Measurements from ENCODE around the gene MCC.
"Not testable (repeated sequence)": the region's sequence is repeated elsewhere in the genome, so short reads cannot be mapped to it uniquely, and the experiment has no call there.

Gene MCC

DNA sequence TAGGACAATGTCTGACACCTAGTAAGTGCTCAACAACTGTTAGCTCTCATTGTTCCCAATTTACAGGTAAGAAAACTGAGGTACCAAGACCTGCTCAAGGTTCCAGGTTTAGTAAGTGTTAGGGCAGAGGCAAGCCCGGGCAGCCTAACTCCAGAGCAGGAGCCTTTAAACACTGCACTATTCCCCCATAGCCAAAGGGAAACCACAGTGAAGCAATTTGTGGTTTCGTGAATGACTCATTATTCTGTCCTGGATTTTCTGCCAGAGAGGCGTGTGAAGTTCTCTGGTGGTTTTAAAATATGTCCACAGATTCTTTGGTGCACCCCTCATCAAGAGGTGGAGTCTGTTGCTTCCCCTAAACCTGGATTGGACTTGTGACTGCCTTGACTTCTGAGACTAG lies 1.0 kb upstream of the MCC start:
- no peak for DNase-seq

DNA sequence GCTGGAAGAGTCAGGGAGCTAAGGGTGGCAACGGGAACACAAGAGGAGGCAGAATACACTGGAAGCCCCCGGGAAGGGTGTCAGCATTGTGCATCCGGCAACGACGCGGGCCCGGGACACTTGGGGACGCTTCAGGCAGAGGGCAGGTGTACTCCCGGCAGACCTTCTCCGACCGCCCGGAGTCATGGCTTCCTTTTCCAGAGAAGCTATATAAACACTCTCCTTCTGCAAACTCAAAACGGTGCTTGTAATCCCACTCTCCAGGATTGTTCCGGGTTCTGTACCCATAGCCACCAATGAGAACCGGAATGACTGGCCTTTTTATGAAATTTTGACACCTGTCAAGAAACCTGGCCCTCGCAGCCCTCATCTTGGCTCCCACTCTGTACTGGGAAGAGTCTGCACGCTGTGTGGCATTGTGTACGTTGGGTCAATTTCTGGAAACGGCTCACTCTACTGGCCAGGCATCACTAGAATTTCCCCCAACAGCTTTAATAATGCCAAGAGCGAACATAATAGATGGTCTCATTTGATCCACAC lies 462 bp upstream of the MCC start:
- no peak for DNase-seq

DNA sequence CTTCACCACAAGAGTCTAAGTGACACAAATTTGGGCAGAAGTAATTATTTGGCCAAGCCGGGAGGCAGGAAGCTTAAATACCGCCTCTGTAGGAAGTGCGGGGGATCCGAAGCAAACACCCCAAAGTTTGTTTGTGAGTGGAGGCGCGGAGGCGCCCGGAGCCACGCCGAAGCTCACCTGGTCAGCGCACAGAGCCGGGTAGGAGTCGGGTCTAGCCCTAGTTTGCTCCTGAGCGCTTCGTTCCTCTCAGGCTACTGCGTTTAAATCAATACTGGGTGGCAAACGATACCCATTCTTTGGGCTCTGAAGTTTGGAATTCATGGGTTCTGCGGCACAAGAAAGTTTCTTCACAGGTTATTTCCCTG lies 855 bp downstream of the MCC start:
- DNase-seq, result no peak

DNA sequence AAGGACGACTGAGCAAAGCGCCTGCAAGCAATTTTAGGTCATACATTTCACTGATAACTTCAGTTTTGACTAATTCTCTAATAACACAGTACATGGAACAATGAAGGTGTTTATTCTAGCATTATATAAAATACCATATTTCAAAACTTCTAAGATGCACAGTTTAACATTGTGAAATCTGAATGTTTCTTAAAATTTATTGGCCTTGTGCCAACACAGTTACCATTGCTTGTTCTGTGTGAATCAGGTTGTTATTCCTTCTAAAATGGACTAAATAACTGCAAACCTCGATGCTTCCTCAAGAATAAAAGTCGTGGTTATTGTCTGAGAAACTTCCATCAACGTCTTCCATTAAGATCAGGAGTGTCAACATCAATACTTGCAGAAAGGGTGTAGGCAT lies 8.0 kb downstream of the MCC start:
- DNase-seq, result no peak

DNA sequence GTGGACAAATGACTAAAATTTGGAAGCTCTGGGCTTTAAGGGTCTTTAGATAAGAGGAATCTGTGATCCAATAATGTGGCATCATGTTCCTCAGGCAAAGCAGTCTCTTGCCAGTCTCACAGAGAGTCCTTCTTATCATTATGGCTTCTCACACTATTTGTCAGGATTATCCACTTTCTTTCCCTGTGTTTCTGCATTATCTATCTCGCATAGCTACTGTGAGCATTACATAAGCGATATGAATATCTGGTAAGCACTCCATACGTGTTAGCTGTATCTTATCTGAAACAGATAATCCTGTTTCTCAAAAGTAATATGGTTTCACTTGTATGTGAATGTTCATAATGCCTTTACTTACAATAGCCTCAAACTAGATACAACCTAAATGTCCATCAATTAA lies 9.6 kb downstream of the MCC start:
- DNase-seq, result no peak

DNA sequence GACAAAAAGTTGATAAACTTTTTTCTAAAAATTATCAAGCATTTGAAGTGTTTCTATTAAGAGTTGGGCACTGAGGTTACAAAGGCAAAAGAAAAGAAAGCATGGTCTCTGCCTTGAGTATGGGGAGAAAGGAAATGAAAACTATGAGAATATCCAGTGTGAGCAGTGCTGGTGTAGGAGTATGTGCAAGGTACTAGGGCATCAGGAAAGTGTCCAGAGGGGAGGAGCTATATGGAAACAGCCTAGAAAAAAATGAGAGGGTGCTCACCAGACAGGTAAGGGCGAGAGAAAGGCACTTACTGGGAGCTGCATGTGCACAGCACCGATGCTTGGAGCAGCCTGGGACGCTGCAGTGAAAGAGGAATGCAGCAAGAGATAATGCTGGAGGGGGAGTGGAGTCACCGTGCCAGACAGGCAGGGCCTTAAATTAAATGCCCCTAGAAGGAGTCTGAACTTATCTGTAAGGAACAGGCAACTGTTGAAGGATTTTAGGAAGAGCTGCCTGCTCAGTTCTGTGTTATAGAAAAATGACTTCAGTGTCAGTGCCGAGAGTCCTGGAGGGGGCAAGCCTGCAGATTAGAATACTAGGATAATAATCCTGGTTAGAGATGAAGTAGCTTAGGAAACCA lies 14.0 kb downstream of the MCC start:
- DNase-seq, result no peak

DNA sequence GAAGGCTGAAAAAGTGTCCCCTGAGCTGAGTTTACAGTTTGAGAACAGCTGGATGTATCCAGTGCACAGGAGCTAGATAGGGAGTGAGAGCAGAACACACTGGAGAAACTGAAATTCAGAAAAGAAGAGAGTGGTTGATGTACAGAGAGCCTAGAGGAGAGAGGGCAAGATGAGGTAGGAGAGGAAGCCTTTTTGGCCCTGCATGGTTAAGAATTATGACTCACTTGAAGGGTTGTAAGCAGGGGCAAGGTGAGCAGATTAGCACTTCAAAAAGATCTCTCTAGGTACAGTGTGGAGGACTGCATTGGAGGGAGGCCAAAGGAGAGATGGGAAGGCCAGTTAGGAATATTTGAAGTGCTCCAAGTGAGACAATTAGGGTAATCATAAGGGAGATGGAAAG lies 25.2 kb downstream of the MCC start:
- no peak for DNase-seq

DNA sequence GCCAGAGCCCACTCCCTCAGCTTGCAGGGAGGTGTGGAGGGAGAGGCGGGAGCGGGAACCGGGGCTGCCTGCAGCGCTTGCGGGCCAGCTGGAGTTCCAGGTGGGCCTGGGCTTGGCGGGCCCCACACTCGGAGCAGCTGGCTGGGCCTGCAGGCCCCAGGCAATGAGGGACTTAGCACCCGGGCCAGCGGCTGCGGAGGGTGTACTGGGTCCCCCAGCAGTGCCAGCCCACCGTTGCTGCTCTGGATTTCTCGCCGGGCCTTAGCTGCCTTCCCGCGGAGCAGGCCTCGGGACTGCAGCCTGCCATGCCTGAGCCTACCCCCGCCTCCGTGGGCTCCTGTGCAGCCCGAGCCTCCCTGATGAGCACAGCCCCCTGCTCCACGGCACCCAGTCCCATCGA lies 31.1 kb downstream of the MCC start:
- not testable (repeated sequence) for DNase-seq

DNA sequence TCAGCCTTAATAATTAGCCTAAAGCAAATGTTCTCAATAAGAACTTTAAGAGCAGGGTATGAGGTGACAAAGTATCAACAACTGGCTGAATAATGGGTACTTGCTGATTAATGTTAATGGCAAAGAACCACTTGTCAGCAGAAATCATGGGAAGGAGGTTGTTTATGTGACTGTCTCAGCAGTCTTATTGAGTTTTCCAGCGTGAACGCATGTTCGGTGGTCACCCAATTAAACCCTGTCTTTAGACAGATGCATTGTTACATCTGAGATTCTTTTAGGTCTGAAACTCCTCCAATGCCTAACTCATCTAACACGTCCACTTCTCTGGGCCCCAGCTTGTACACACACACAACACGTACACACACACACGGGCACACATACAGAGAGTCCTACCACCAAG lies 35.3 kb downstream of the MCC start:
- no peak for DNase-seq

DNA sequence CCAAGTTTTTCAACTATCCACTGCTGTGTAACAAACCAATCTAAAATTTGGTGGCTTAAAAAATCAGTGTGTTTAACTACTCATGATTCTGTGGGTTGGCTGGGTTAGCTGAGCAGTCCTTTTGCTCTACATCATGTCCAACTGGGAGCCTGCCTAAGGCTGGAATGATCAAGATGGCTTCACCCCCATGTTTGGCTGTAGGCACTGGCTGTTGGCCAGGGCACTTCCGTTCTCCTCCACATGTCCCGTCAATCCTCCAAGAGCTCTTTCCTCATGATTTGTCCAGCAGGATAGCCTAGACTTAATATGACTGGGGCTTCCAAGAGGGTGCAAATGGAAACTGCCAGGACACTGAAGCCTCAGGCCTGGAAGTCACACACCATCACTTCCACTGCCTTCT lies 36.5 kb downstream of the MCC start:
- no peak for DNase-seq

DNA sequence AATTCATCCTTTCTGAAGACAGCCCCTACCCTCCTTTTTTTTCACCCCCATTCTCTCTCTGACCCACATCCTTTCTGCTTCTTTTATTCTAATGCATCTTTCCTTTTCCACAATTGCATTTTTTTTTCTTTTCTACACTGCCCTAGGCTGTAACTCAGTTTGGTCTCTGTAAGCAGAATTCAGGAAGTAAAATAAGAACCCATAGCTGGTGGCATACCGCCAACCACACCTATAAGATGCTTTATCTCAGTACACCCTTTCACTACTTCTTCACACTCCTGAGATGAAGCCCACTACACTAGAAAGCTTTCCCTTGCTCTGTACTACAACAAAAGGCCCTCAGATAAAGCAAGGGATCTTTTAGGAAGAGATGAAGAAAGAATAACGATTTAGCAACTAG lies 37.3 kb downstream of the MCC start:
- no peak for DNase-seq

DNA sequence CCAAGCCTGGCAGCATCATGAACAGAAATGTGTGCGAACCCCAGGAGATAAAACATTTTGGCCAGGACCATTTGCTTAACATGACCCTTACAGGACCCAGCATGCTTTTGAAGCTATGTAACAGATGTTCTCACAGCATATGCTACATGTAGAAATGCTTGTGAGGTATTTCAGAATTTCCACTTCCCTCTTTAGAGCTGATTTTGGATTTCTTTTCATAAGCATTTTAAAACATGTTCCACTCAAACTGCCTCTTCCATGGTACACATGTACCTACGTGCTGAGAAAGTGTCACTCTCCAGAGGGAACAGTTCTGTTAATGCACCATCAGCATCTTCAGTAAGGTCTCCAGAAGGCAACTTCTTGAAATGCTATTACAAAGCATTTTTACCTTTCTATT lies 37.8 kb downstream of the MCC start:
- DNase-seq, result no peak

DNA sequence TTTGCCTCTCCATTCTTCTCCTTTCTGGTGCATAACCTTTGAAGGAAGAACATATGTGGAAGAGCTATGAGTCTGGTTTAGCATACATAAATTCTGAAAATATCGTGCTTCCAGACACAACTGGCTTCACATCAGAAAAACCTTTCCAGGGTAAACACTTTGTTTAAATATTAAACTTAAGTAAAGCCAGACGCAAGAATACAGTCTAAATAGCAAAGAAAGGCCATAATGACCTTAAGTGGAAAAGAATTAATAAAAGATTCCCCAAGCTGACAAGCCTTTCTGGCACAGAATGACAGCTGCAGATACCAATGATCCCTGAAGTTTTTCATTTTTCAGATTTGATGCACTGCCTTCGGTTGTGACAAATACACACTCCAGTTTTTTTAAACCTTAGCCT lies 40.0 kb downstream of the MCC start:
- no peak for DNase-seq

DNA sequence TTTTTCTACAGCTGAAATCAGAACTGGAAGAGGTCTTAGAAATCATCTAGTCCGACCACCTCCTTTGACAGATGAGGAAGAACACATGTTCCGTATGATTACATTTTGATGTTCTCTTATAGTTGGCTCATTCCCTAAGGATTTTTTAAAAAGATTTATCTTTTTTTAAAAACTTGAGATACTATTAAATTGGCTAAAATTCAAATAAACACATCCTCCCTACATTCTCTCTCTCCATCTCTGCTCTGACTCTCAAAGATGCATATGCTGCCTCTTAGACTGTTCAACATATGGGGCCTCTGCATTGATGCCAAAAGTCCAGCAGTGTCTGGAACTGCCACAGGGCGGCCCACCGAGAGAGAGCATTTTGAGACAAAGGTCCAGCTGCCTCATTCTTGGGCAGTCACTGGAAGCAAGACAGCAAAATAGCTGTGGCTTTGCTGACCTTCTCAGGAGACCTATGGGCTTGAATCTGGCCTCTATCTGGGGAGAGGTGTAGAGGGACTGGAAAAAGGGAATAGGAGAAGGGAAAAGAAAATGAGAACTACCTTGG lies 40.7 kb downstream of the MCC start:
- DNase-seq, result no peak

DNA sequence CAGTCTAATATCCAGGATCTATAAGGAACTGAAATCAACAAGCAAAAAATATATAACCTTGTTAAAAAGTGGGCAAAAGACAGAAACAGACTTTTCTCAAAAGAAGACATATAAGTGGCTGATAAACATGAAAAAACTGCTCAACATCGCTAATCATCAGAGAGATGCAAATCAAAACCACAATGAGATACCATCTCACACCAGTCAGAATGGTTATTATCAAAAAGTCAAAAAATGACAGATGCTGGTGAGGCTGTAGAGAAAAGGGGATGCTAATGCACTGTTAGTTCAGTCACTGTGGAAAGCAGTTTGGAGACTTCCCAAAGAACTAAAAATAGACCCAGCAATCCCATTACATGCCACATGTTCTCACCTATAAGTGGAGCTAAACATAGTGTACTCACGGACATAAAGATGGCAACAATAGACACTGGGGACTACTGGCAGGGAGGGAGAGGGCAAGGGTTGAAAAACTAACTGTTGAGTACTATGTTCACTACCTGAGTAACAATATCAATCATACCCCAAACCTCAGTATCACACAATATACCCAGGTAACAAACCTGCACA lies 41.8 kb downstream of the MCC start:
- no peak for DNase-seq

DNA sequence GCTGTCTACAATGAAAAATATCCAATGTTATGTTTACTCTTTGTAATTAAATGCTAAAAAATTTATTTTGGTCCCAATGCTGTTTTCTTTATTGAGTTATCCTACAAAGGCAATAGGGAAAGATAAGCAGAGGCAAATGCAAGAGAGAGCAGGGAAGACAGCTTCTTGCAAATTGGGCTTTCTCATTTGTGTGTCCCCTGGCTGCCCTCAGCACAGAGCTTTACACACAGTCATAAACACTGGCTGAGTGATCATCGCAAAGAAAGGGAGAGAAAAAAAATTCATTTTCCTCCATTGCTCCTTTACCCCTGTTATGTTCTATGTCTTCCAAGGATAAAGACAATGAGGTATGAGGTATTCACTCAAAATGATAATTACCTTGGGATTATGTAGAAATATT lies 51.1 kb downstream of the MCC start:
- no peak for DNase-seq

DNA sequence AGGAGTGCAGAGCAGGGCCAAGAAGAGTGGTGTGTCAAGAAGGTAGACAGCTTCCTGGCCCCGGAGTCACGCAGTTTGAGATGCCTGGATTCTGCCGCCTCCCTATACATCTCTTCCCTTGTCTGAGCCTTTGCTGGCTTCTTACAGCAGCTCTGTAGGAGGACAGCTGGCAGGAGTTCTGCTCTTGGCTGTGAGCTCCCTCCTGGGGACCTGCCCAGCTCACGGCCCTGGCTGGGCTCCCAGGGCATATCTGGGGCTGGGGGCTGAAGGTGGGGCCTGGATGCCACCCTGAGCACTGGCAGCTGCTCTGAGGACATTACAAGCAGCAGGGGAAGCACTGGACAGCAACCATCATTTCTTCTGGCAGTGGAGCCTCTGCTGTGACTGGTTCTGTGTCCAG lies 52.7 kb downstream of the MCC start:
- DNase-seq, result no peak

DNA sequence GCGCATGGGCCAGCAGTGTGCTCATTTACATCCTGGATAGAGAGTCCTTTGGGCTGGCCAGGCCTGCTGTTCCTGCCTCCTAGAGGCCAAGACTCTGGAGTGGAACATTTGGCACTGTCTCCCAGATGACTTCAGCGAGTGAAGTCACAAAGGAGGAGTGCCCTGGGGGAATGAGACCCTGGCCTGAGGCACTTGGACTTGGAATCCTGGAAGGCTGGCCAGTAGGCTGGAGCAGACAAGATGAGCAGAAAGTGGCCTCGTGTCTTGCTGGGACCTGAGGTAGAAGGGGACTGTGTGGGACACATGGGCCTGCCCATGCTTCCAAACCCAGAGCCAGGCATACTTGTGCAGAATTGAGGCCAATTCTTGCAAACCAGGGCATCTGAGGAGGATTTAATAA lies 53.4 kb downstream of the MCC start, which contains the start of gene TSSK1B:
Gene TSSK1B (minus strand): TSS at position 101 of the 400 bp plus-strand sequence. CDS start 150 bp downstream, outside the sequence.
- DNase-seq, result no peak

DNA sequence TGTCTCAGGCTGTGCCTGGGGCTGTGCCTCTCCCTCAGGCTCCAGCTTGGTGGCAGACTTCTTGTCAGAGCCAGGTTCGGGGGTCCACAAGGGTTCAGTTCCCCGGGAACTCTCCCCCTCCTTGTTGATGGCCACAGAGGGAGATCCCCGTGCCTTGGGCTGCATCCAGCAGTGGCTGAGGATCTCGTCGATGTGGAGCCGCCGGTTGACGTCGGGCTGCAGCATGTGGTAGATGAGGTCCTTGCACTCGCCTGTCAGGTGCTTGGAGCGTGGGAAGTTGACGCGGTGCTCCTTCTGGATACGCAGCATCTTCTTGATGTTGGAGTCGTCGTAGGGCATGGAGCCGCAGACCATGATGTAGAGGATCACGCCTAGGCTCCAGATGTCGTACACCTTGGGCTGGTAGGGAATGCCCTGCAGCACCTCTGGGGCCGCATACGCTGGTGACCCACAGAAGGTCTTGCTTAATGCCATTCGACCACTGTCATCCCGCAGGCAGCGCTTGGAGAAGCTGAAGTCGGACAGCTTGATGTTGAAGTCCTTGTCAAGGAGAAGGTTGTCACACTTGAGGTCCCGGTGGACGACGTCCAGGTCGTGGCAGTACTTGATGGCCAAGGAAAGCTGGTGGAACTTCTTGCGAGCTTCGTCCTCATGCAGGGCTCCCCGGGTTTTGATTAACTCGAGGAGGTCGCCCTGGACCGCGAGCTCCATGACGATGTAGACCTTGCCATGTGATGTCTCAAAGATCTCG lies 54.2 kb downstream of the MCC start:
- no peak for DNase-seq

DNA sequence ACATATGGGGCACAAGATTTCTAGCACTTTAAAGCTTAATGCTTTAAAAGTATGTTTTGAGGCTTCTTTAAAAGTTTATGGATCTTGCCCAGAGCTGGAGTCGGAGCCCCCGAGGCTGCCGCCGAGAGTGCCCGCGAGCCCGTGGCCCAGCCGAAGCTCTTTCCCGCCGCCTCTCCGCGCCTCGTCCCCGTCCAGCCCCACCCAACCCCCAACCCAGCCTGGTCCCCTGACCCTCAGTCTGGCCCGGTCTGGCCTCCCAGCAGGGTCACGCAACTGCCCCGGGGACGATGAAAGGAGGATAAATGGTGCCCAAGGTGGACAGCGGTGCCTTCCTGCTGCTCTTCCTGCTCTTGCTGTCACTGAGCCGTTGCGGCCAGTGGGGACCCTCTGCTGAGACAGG lies 55.2 kb downstream of the MCC start:
- no peak for DNase-seq

DNA sequence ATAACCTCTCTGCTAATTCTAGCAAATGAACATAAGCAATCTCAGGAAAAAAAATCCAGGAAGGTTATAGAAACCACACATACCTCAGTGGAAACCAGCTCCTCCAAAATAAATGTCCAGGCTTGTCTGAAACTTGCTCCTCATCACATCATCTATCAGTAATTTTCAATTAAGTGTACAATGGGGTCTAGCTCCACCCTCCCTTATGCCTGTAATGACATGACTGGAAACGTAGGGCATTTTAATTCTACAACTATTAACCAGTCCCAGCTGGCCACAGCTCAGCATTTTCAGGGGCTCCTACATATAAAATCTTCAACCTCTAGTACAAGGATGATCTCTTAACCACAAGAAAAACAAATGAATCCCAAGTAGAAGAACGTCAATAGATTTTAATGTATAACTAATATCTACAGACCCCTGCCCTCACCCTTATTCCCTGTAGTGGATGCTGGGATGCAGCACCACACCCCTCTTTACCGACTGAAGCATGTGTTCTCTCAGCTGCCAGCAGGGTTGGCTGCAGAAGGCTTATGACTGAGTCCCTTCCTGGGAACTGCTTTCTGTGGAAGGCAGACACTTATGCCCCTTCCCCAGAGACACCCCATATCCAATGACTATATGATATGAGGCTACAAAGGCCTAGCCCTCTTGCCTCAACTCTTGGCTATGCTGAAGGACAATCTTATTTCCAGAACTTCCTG lies 60.2 kb downstream of the MCC start:
- no peak for DNase-seq

DNA sequence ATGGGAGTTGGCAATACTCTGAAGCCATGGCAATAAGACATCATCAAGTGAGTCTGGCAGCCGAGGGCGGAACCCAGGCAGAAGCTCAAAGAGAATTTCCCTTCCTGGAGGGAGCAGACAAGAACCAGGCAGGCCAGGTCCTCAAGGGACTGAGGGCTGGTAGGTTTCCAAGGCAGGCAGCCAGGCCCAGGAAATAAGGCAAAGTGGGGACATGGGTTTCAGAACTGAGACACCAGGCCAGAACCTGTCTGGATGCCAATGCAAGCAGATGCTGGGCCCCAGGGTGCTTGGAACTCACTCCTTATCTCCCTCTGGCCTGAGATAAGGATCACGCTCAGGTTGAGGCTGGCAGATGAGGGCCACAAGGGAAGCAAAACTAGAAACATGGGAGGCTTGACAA lies 62.3 kb downstream of the MCC start:
- no peak for DNase-seq

DNA sequence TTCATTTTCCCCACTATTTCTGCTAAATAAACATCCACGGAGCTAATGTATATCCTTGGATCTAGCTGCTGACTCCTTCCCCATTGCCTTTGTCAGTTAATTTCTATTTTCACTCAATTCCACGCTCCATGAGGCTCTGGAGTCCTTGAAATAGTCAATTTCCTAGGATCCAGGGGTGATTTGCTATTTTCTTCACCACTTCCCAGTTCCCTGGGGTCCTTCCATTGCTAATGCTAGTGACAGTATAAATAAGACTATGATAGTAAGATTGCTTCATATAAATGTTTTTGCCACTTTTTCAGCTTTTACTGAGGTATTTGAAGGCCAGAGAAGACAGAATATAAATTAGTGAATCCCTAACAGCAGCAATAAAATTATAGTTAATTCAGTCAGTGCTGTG lies 66.6 kb downstream of the MCC start:
- DNase-seq, result no peak
